GM19395 (cell line): ENCODE measurements around the gene TUBD1.
A peak's percentile ranks its signal among the peaks of the same experiment; 100 is the strongest.
"Not testable (repeated sequence)": the region's sequence is repeated elsewhere in the genome, so short reads cannot be mapped to it uniquely, and the experiment has no call there.

Experiments
- ATAC-seq: cut with Tn5 transposase; IDR thresholded peaks from one replicate; pipeline ENCODE4 v1.9.1; 2021; ENCODE audit warnings: mild to moderate bottlenecking, moderate library complexity; ENCODE audit not compliant: unreplicated experiment

TUBD1 gene

DNA sequence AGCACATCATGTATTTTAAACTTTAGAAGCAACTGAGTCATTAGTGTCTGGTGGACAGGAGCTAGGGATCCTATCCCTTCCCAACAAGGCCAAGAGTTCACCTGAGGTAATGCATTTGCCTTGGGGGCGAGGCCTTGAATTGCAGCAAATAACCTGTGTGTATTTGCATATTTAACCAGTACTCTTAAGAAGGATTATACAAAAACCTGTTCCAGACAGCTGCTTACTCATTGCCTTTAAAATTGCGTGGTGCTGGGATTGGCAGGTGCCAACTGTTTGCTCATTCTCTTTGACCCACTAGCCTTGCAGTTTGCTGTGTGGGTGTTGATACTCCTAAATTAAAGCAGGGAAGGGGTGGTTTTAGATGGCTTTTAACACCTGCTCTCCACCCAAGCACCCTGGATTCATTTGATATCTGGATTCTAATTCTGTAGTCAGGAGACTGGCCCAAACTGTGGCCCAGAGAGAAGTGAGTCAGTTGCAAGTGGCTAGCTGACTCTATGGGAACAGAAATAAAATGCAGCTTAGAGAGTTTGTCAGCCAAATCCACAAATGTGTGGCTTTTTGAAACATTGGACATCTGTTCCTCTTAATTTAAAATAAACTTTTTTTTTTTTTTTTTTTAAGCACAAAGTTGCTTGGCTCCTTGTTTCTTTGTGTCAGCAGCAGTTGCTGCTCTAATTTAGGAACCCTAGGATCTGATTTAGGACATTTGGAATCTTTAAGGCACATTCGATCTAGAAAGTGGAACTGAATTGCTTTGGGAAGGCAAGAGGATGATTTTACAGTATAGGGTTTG is 46.9 kb downstream of the TUBD1 start:
- no peak for ATAC-seq

GRCh38 chr17:59844884-59845594 is 47.7 kb downstream of the TUBD1 start:
- no peak for ATAC-seq

DNA sequence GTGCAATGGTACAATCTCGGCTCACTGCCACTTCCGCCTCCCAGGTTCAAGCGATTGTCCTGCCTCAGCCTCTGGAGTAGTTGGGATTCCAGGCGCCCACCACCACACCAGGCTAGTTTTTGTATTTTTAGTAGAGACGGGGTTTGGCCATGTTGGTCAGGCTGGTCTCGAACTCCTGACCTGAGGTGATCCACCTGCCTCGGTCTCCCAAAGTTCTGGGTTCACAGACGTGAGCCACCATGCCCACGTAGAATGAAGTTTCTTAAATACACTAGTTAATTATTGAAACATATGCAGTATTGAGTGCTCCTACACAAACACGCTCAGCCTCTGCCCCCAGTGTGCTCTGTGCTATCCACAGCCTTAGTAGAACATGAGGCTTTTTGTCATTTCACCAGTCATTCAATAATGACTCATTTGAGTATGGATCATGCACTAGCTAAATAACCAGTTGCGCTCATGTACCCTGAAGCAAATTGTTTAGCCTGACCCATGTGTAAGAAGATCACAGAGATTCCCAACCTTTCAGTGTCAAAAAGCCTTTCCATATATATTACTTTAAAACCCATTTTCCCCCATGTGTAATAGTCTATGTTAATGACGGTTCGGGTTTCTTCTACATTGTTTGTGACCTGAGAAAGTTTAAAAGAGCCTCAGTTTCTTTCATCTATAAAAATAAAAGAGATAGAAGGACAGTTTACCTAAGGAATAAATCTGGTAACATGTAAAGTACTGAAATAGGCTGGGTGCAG is 49.7 kb downstream of the TUBD1 start:
- no peak for ATAC-seq

- not testable (repeated sequence) for ATAC-seq
Measured at GRCh38 chr17:59841882-59842263, 50.9 kb downstream of the TUBD1 start.

DNA sequence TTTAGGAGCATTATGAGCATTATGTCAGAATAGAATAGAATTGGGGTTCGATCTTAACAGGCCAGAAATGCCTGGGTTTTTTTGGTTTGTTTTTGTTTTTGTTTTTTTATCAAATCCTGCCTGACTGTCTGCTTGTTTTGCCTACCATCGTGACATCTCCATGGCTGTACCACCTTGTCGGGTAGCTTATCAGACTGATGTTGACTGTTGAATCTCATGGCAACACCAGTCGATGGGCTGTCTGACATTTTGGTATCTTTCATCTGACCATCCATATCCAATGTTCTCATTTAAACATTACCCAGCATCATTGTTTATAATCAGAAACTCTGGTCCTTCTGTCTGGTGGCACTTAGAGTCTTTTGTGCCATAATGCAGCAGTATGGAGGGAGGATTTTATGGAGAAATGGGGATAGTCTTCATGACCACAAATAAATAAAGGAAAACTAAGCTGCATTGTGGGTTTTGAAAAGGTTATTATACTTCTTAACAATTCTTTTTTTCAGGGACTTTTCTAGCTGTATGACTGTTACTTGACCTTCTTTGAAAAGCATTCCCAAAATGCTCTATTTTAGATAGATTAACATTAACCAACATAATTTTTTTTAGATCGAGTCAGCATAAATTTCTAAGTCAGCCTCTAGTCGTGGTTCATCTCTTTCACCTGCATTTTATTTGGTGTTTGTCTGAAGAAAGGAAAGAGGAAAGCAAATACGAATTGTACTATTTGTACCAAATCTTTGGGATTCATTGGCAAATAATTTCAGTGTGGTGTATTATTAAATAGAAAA is 51.5 kb downstream of the TUBD1 start:
- ATAC-seq = not testable (repeated sequence)

DNA sequence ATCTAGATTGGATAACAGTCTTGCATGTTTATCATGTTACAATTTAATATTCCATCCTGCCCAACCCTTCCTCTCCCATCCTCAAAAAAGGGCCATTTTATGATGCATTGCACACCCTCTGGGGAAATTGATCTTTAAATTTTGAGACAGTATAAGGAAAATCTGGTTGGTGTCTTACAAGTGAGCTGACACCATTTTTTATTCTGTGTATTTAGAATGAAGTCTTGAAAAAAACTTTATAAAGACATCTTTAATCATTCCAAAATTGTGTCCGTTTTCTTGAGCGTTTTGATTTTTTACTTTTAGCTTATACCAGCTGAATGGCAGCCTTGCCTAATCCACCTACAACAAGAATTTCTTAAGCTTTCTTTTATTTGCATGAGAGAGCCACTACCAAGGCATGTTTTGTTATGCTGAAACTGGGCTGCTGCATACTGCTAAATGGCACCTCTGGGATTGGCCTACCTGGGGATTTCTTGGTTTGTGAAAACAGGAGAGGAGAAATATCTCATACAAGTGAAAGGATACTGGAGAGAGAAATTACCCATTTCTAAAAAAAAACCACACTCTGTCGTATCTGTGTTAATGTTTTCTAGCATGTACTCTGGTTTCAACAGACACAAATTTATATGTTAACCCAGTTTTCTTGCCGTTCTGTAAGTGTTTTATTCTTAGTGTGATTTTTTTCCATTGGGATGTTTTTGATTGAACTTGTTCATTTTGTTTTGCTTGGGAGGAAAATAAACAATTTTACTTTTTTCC is 52.2 kb downstream of the TUBD1 start:
- ATAC-seq = no peak

DNA sequence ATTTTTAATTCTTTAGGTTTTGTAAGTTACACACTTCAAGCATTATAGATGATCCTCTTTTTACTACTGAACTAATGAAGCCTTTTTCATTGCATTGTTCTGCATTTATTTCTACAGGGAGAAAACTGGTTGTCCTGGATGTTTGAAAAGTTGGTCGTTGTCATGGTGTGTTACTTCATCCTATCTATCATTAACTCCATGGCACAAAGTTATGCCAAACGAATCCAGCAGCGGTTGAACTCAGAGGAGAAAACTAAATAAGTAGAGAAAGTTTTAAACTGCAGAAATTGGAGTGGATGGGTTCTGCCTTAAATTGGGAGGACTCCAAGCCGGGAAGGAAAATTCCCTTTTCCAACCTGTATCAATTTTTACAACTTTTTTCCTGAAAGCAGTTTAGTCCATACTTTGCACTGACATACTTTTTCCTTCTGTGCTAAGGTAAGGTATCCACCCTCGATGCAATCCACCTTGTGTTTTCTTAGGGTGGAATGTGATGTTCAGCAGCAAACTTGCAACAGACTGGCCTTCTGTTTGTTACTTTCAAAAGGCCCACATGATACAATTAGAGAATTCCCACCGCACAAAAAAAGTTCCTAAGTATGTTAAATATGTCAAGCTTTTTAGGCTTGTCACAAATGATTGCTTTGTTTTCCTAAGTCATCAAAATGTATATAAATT is 53.0 kb downstream of the TUBD1 start:
- ATAC-seq = no peak

DNA sequence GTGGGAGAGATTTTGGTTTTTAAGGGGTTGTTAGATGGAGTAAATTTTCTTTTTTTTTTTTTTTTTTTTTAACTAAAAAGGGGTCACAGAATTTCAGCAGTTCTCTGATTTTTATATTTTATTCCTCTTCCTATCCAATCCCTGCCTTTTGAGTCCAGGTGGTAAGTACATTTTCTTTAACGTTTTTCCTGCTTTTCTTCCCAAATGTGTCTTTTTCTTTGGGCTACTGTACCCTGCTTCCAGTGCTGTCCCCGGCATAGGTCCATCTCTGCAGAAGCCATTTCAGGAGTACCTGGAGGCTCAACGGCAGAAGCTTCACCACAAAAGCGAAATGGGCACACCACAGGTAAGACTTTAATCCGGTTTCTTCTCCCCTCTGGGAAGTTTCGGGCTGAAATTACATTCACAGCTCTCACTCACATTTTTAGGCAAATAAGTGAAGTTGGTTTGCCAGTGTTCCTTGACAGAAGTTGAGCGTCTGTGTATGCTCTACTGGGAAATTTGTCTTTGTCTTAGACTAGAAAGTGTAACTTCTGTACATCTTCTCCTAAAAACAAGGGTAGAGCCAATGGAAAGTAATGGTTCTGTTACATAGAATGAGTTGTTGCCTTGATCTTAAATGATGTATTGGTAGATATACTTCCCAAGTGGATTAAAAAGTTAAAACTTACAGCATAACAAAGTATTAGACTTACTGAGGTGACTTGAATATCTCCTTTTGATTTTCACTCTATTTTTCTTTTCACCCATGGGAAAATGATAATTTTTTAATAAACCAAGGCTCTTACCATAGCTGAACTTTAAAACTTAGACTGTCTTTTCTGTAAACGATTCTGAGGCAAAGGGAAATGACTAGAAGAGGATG is 54.5 kb downstream of the TUBD1 start:
- ATAC-seq = no peak

DNA sequence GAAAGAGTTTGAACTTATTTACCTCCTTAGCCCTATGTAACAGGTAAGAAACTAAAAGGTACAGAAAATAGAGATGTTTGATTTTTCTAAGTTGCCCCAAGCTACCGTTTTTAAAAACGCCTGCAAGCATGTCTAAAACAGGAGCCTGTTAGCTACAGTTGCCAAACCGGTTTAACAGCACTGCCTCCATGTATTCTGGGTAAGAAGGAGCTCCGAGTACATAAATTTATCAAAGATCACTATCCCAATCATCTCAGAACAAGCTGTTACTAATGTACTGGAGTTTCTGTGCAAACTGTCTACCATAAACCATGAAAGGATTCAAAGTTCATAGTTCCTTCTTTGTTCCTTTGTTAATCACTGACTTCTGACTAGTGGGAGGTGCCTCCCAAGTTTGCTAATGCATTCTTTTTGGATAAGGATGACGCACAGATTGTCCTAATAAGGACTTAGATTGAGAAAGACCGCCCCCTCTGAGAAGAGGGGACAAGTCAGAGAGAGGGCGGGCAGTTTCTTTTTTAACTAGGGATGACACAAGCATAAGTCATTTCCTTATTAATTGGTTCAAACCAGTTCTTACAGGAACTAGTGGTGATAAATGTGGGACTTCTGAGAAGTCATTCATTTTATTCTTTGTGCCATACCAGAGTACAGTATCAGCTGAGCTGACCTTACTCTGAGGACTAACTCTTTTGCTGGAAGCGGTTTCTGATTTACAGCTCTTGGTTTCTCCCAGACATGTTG is 55.3 kb downstream of the TUBD1 start:
- peak; percentile 82 for ATAC-seq

GRCh38 chr17:59832883-59833379 is 59.8 kb downstream of the TUBD1 start:
- no peak for ATAC-seq

GRCh38 chr17:59830846-59831486 is 61.8 kb downstream of the TUBD1 start:
- no peak for ATAC-seq

DNA sequence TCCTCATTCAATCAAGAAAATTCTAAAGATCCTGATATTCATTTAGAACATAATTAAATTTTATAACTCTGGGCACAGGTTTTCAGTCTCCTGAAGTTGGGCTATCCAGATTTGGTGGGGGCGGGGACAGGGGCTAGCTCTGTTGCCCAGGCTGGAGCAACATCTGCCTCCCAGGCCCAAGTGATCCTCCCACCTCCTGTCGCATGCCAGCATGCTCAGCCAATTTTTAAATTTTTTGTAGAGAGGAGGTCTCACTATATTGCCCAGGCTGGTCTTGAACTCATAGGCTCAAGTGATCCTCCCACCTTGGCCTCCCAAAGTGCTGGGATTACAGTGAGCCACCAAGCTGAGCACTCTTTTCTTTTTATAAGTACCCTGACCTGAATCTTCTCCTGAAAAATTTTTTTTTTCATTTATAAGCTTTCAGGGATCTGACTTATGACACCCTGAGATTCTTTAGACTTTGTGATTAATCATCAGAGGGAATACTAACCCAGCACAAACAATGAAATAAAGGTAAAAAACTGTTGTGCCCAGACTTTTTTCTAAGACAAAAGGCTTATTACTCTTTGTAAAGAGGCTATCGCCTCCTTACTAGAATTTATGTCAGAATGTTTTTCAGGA is 62.6 kb downstream of the TUBD1 start:
- ATAC-seq = no peak

- peak; percentile 71 for ATAC-seq
Measured at GRCh38 chr17:59829217-59830006, 63.3 kb downstream of the TUBD1 start.

GRCh38 chr17:59828819-59829216 is 63.9 kb downstream of the TUBD1 start:
- peak; percentile 0 for ATAC-seq

GRCh38 chr17:59828478-59828760 is 64.3 kb downstream of the TUBD1 start:
- ATAC-seq = no peak
